OCI-LY3 (cell line): ENCODE results near the gene GHRHR.

Source experiments
- EZH2phosphoT487 ChIP-seq: fragments of 200-600 bp; shearing (Covaris generic); IDR thresholded peaks from 2 replicates; pipeline ENCODE4 v1.6.1; 2018; ENCODE audit warnings: antibody characterized with exemption, mixed run types, low read depth
- TF ChIP-seq, protein P1 (sequence below): fragments of 200-600, 300-600 bp; sonication (generic); IDR thresholded peaks from 2 replicates; pipeline ENCODE4 v1.5.1; 2014; ENCODE audit warnings: antibody characterized with exemption, low read length, low read depth

DNA sequence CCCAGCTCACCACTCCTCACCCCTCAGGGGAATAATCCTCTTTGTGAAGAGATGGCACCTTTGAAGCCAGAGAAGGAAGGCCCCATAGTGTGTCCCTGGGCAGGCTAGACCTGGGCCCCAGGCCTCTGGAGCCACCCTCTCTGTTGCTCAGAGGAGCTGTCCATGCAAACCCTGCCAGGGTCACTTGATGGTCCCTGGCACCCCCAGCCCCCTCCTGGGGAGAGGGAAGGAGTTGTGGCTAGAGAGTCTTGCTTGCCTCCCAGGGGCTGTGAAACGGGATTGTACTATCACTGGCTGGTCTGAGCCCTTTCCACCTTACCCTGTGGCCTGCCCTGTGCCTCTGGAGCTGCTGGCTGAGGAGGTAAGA lies 5.8 kb downstream of the GHRHR start:
- TF ChIP-seq, protein P1, sequence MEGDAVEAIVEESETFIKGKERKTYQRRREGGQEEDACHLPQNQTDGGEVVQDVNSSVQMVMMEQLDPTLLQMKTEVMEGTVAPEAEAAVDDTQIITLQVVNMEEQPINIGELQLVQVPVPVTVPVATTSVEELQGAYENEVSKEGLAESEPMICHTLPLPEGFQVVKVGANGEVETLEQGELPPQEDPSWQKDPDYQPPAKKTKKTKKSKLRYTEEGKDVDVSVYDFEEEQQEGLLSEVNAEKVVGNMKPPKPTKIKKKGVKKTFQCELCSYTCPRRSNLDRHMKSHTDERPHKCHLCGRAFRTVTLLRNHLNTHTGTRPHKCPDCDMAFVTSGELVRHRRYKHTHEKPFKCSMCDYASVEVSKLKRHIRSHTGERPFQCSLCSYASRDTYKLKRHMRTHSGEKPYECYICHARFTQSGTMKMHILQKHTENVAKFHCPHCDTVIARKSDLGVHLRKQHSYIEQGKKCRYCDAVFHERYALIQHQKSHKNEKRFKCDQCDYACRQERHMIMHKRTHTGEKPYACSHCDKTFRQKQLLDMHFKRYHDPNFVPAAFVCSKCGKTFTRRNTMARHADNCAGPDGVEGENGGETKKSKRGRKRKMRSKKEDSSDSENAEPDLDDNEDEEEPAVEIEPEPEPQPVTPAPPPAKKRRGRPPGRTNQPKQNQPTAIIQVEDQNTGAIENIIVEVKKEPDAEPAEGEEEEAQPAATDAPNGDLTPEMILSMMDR = no peak
- no peak for TF ChIP-seq EZH2phosphoT487
